ENCODE data around the gene AATF.

Gene AATF

DNA sequence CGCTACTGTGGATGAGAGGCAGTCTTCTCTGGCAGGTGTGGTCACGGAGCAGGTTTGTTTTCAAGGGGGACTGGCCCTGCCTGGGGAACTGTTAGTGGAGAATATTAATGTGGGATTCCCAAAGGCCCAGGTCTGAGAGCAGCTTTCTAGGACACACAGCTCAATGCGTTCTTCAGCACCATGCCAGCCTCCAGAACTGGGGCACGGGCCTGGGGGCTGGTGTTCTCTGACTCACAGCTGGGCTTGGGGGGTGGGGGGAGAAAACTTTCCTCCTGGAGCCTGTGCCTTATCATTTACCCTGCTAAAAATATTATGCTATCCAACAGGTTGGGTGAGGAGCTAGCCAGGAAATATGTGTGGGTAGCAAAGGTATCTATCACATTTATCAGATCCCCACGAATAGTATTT is 24.9 kb upstream of the AATF start:
- peaks cover 23% of the 10 kb centered on the region for H3K4me1 Mint-ChIP-seq
- no peaks in the 10 kb centered on the region for H3K9me3 Mint-ChIP-seq
- H3K4me3 Mint-ChIP-seq = no peak overlapping the region
- H3K36me3 Mint-ChIP-seq = no peaks in the 10 kb centered on the region
- ATAC-seq (no peak), DNase-seq (ENCODE audit: low spot score in 2 of 2) (no peak)
- H3K27ac Mint-ChIP-seq = no peak overlapping the region

DNA sequence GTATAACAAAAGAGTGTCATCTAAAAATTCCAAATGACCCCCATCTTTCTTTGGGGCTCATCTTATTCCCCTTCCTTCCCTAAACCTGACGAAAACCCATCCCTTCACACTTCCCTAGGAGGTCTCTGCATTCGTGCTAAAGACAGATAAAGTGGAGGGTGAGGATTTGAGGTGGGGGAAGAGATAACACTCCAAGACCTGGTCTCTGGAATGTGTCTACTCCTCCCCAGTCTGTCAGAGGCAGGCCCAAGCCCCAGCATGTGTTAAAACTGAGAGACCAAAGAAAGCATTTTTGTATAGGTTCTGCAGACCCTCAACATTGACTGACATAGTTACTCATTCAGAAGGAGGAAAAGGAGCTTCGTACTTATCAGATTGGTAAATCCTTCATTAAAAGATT is 22.5 kb upstream of the AATF start:
- no peak for ATAC-seq
- H3K36me3 Mint-ChIP-seq = no peaks in the 10 kb centered on the region
- no peak overlapping the region for H3K27ac Mint-ChIP-seq
- no peaks in the 10 kb centered on the region for H3K9me3 Mint-ChIP-seq
- no peak overlapping the region for H3K4me3 Mint-ChIP-seq
- peaks cover 13% of the 10 kb centered on the region for H3K4me1 Mint-ChIP-seq
- DNase-seq (ENCODE audit: low spot score in 2 of 2) = no peak

DNA sequence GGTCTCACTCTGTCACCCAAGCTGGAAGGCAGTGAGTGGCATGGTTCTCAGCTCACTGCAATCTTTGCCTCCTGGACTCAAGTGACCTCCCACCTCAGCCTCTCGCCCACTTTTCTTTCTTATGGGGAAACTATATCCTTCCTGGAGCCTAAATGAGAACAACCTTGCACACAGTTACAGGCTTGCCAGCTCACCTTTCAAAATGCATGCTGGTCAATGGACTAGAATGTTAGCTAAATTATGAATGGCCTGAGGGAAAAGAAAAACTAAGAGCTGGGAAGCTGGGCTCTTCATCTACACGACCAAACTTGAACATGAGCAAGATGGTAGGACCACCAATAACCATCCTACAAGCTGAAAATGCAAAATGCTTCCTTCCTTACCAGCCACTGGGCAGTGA is 22.1 kb upstream of the AATF start:
- no peaks in the 10 kb centered on the region for H3K9me3 Mint-ChIP-seq
- H3K36me3 Mint-ChIP-seq = no peaks in the 10 kb centered on the region

DNA sequence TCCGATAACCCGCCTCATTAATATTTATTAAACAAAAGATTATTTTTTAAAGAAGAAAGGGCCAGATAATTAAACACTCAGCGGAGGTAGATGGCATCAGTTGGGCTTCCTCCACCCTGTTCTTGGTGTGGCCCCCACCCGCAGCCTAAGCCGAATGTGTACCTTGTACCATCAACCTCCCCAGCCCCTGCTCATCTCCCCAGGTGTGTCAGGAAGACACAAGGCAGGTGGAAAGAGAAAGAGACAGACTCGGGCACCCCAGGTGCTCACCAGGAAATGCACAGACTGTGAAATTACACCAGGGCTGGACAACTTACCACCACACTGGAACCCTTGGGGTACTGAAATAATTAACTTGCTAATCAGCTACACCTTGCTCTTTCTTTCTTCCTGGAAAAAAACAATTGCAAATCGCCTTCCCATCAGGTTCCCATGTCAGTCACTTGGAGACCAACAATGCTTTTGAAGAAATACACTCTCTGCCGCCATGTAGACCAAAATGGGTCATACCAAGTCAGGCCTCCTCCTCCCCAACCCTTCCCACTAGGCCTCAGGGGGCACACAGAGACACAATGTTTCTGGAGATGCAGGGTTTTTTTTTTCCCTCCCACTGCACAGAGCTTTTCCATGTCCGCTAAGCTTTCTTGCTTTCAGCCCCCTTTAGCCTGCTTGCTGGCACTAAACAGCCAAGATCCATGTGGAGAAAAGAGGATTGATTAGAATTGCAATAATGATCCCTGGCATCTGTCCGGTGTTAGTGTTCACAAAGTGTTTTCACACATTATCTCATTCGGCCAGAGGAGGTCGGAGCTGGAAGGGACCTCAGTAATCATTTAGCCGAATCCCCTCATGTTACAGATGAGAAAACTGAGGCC is 20.0 kb upstream of the AATF start:
- peaks cover 27% of the 10 kb centered on the region for H3K4me1 Mint-ChIP-seq
- H3K27ac Mint-ChIP-seq = peak overlapping the region; percentile 51
- H3K4me3 Mint-ChIP-seq = peak overlapping the region; percentile 57
- ATAC-seq (no peak), DNase-seq (ENCODE audit: low spot score in 2 of 2) (no peak)
- peaks cover 6% of the 10 kb centered on the region for H3K36me3 Mint-ChIP-seq
- no peaks in the 10 kb centered on the region for H3K9me3 Mint-ChIP-seq

More for the DNA sequence above, 22.1 kb upstream of the AATF start:
- Mint-ChIP-seq H3K4me3 (no peak overlapping the region), H3K4me1 (peaks cover 10% of the 10 kb centered on the region), H3K27ac (no peak overlapping the region)
- no peak for ATAC-seq
- no peak for DNase-seq (ENCODE audit: low spot score in 2 of 2)

DNA sequence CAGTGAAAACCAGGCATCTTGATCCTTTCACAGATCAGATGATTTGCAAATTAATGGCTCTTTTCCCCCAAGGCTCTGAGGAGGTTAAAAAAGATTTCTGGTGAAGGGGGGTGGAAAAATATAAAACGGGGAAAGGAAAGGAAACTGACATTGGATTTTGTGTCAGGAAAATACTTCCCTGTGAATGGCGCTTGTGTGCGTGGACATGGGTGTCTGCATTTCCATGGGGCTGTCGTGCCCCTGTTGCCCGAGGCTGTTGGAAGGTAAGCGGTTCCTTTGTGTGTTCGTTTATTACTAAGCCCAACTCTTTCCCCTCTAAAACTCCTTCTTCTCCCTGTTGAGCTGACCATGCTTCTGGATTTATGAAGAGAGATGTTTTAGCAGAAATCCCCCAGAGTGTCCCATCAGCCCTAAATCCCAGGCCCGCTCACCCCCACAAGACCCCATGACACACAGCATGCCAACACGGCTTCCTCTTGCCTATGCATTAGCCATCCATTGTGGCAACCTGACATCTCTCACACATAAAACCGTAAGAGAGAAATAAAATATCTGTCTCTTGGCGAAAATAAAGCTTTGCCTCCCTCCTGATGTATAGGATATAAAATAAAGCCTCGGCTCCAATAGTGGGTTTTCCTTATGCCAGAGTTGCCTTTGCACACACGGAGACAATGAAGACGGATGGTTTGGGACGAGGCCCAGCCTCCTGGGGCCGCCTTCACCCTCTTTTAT is 18.7 kb upstream of the AATF start:
- H3K4me3 Mint-ChIP-seq = no peak overlapping the region
- no peak overlapping the region for H3K27ac Mint-ChIP-seq
- H3K4me1 Mint-ChIP-seq = peaks cover 36% of the 10 kb centered on the region
- ATAC-seq (no peak), DNase-seq (ENCODE audit: low spot score in 2 of 2) (no peak)
- no peaks in the 10 kb centered on the region for H3K9me3 Mint-ChIP-seq
- peaks cover 8% of the 10 kb centered on the region for H3K36me3 Mint-ChIP-seq

DNA sequence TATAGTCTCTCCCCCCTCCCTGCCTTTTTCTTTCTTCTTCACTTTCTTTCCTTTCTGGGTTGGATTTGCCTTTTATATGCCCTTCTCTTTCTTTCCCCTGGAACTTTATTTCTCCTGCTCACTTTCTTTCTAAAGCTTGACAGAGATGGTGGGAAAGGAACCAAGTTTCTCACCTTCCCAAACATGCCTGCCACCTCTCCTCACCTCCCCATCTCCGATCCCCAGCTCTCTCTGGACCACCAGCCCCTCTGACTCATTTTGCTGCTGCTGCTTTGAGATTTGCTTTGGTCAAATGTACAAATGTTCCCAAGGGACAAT is 18.2 kb upstream of the AATF start:
- Mint-ChIP-seq H3K4me1 (peaks cover 41% of the 10 kb centered on the region), H3K36me3 (peaks cover 12% of the 10 kb centered on the region), H3K9me3 (no peaks in the 10 kb centered on the region), H3K27ac (no peak overlapping the region), H3K4me3 (no peak overlapping the region)
- DNase-seq (ENCODE audit: low spot score in 2 of 2) = no peak
- no peak for ATAC-seq

DNA sequence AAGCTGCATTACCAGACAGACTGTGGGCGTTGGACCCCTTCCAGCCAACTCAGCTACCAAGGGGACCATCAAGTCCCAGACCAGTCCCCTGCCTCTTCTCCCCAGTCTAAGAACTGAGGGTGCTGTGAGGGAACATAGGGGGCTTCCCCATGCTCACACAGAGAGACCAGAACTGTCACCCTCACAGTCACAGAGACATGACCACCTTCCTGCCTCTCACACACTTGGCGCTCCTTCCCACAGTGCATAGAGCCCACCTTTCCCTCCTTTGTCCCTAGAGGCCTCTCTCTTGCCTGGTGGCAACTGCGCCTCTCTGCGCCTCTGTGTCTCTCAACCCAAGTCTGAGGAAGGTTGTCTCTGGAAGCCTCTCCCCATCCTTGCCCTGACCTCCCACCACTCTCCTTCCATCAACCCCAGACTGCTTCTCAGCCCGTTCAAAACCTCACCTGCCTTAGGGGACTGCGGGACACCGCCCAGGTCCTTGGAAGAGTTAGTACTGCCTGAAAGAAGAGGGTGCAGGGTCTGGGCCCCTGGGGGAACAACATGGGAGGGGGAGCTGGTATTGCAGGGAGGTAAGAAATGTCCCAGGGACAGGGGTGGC is 17.6 kb upstream of the AATF start:
- DNase-seq (ENCODE audit: low spot score in 2 of 2) = no peak
- no peaks in the 10 kb centered on the region for H3K9me3 Mint-ChIP-seq
- H3K4me3 Mint-ChIP-seq = peak overlapping the region; percentile 78
- H3K36me3 Mint-ChIP-seq = peaks cover 12% of the 10 kb centered on the region
- peaks cover 48% of the 10 kb centered on the region for H3K4me1 Mint-ChIP-seq
- ATAC-seq = no peak
- H3K27ac Mint-ChIP-seq = no peak overlapping the region

DNA sequence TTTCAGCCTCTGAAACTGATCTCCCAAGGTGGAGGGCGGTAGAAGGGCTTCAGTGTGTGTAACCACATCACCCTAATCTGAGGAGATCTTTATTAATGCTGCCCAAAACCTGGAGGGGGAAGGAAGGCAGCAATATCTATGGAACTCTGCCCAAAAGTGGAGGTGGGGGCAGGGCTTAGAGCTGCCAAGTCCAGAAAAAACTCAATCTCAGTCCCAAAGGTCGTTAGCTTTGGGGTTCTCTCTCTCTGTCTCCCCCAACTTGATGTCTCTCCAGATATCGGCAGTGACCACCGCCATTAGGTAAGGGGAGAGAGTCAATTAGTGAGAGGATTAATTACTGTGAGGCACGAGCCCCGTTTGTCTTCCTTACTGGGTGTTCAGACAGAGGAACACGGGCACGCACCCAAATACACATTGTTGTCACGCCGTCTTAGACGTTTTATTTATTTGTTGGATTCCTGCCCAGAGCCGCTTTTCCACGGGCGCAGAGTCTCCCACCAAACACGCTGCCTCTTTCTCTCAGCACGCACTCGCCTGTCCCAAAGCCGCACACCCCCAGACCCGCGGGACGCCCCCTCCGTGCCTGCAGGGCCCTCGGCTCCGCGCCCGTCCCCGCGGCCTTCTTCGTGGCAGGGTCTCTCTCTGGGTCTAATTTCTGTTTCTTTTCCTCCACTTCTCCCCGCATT is 16.9 kb upstream of the AATF start:
- no peak overlapping the region for H3K27ac Mint-ChIP-seq
- H3K9me3 Mint-ChIP-seq = no peaks in the 10 kb centered on the region
- peak overlapping the region; percentile 78 for H3K4me3 Mint-ChIP-seq
- H3K4me1 Mint-ChIP-seq = peaks cover 49% of the 10 kb centered on the region
- H3K36me3 Mint-ChIP-seq = peaks cover 12% of the 10 kb centered on the region
- no peak for ATAC-seq
- no peak for DNase-seq (ENCODE audit: low spot score in 2 of 2)

DNA sequence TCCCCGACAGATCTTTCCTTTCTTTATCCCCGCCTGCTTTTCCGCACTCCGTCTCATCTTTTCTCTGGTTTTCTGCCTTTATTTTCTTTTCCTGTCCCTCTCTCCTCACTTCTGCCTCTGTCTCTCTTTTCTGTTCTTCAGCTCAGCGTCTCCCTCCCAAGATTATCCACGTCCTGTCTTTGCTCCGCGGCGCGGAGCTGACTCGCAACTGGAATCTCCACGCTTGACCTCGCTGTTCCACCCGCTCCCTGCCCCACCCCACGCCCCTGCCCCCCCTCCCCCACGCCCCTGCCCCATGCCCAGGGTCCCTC is 16.4 kb upstream of the AATF start:
- Mint-ChIP-seq H3K9me3 (no peaks in the 10 kb centered on the region), H3K27ac (no peak overlapping the region), H3K4me1 (peaks cover 54% of the 10 kb centered on the region), H3K4me3 (peak overlapping the region; percentile 78), H3K36me3 (peaks cover 12% of the 10 kb centered on the region)
- DNase-seq (ENCODE audit: low spot score in 2 of 2) = no peak
- ATAC-seq = no peak

DNA sequence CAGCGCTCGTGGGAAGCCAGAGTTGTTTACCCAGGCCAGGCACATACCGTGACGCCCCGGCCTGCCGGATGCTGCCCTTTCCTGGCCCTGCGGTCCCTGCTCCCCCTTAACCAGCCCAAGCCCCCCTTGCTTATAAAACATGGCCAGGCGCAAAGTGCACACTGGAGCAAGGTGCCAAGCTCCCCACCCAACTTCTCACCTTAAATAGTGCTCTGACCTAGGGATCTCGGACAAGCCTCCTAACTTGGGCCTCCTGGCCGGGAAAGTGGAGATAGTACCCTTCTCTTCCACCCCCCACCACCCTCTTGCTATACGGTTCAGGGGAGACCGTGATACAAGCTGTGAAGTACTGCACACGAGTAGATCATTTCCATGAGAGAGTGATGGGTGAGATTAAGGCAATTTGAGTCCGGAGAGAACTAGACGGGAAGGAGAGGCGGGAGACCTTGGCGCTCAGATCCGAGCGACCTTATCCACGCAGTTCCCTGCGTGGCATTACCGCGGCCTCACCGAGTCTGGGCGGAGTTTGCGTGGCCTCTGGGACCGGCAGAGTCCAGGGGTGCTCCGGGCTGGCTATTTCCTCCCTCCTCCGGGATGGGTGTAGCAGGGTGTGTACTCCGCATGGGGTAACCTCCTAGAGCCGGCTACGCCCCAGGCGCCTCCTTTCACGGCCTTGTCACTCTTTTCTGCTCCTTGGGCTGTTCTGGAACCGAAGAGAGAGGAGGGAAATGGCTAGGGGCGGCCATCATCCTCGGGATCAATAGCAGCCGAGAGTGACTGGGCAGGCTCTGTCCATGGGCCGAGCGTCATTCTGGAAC is 15.9 kb upstream of the AATF start:
- H3K4me3 Mint-ChIP-seq = peak overlapping the region; percentile 78
- DNase-seq (ENCODE audit: low spot score in 2 of 2) (no peak), ATAC-seq (peak; percentile 29)
- H3K9me3 Mint-ChIP-seq = no peaks in the 10 kb centered on the region
- peaks cover 59% of the 10 kb centered on the region for H3K4me1 Mint-ChIP-seq
- H3K36me3 Mint-ChIP-seq = peaks cover 14% of the 10 kb centered on the region
- H3K27ac Mint-ChIP-seq = no peak overlapping the region

DNA sequence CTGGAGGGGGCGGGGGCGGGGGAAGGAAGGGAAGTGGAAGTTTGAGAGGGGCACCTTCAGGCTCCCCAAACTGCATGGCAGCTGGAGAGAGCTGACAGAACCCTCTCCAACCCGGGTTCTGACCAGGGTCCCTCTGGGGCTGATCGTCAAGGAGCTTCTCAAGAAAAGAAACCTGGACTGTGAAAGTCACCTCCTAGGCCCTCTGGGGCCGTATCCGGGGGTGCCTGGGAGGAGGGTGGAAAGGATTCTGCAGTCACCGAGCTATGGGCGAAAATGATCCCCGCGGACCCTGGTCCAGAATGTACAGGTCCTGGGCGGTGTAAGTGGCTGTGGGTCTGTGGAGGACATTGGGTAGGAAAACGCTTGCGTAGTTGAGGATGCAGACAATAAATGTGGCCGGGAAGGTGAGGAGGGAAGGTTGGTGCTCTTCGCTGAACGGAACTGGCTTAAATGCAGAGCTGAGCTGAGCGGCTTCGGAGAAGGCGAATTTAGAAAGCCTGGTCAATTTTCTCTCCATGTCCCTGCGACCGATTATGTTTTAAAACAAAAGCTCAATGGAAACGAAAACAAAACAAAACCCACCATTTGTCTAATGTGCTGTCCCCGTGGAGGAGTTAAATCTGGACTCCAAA is 15.1 kb upstream of the AATF start:
- no peaks in the 10 kb centered on the region for H3K9me3 Mint-ChIP-seq
- H3K4me1 Mint-ChIP-seq = peaks cover 61% of the 10 kb centered on the region
- peaks cover 18% of the 10 kb centered on the region for H3K36me3 Mint-ChIP-seq
- H3K27ac Mint-ChIP-seq = no peak overlapping the region
- ATAC-seq (no peak), DNase-seq (ENCODE audit: low spot score in 2 of 2) (no peak)
- peak overlapping the region; percentile 78 for H3K4me3 Mint-ChIP-seq

DNA sequence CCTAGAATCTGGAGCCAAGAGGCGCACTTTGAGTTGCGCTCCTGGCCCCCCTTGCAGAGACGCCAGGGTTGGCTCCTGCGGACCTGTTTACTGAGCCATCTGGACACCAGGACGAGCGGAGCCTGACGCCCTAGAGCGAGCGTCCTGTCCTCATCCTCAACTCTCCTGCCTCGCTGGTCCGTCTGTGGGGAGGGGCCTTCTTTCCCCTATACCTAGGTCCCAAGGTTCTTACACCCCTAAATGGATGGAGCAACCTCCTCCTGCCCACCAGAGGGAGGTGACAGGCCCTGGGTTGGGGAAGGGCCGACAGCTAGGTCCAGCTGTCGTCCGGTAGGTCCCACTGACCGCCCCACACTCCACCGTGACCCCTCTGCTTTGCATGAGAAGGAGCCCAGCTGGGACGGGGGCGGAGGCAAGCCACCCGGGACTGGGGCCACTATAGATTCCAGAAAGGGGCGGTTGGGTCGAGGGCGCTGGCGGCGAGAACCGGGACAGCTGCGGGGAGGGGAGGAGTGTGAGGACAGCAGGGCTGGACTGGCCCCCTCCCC is 14.5 kb upstream of the AATF start:
- DNase-seq (ENCODE audit: low spot score in 2 of 2) = no peak
- Mint-ChIP-seq H3K36me3 (peaks cover 18% of the 10 kb centered on the region), H3K9me3 (no peaks in the 10 kb centered on the region), H3K27ac (no peak overlapping the region), H3K4me3 (peak overlapping the region; percentile 78), H3K4me1 (peaks cover 67% of the 10 kb centered on the region)
- ATAC-seq = no peak

DNA sequence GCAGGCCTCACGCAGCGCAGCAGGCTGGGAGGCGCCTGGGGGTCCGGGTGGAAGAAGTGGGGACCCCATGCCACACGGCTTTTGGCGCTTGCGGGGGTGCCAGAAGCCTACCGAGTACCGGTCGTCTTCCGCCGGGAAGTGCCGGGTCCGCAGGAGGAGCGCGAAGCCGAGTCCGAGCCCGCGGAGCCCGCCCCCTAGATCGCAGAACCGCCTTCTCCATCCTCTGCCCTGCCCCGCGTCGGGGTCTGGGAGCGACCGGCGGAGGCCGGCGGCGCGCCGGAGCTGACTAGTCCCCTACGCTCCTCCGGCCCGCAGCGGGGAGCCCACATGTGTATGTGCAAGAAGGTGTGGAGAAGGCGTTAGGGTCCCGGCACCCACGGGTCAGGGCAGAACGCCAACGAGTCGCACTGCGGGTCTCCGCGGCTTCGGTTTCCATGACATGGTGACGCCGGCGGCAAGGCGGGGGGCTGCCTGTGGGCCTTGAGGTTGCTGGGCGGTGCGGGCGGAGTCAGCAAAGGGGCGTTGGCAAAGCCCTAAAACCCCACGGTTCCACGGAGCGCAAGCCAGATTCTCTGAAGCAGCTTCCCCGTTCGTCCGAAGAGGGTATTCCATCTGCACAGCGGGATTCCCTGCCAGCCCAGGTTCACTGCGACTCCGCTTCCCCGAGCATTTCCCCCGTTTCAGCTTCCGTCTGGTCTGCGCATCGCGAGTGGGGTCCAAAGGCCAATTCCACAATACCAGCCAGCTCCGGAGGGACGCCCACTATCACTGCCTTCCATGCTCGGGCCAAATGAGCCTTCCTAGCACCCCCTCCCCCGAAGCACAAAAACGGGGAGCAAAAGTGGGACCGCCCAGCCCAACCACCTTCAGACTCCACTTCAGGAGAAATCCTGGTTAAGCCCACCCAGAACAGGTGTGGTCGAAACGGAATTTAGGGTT is 13.8 kb upstream of the AATF start:
- peak overlapping the region; percentile 78 for H3K4me3 Mint-ChIP-seq
- DNase-seq (ENCODE audit: low spot score in 2 of 2) (peak in 1 of 2 donors; percentile 68), ATAC-seq (no peak)
- no peak overlapping the region for H3K27ac Mint-ChIP-seq
- H3K4me1 Mint-ChIP-seq = peaks cover 73% of the 10 kb centered on the region
- H3K9me3 Mint-ChIP-seq = no peaks in the 10 kb centered on the region
- H3K36me3 Mint-ChIP-seq = peaks cover 22% of the 10 kb centered on the region

Measured in stimulated activated effector memory CD8-positive, alpha-beta T cell treated with anti-CD3 and anti-CD28 coated beads, Interleukin-12 subunit alpha, Interleukin-12 subunit beta, amount 100 ng/mL, for 72 hours (primary cell).